ENCODE measurements around the gene MCOLN1.

DNA sequence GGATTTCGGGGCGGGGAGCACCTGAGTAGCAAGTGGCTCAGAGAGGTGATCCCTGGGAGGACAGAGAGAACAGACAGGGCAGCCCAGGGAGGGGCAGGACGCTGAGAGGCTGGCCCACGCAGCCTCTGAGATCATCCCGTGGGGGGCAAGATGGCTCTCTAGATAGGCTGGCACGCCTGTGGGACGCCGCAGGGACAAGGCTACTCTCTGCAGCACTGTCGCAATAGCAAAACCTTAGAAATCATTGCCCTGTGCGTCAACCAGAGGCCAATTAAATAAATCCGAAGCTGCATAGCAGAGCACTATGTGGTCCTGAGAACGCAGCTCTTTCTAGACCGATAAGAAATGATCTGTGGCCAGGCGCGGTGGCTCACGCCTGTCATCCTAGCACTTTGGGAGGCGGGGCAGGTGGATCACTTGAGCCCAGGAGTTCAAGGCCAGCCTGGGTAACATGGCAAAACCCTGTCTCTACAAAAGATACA, 38.7 kb upstream of the MCOLN1 start:
- TF ChIP-seq, protein P1, sequence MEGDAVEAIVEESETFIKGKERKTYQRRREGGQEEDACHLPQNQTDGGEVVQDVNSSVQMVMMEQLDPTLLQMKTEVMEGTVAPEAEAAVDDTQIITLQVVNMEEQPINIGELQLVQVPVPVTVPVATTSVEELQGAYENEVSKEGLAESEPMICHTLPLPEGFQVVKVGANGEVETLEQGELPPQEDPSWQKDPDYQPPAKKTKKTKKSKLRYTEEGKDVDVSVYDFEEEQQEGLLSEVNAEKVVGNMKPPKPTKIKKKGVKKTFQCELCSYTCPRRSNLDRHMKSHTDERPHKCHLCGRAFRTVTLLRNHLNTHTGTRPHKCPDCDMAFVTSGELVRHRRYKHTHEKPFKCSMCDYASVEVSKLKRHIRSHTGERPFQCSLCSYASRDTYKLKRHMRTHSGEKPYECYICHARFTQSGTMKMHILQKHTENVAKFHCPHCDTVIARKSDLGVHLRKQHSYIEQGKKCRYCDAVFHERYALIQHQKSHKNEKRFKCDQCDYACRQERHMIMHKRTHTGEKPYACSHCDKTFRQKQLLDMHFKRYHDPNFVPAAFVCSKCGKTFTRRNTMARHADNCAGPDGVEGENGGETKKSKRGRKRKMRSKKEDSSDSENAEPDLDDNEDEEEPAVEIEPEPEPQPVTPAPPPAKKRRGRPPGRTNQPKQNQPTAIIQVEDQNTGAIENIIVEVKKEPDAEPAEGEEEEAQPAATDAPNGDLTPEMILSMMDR (conservative IDR thresholded peaks at IDR 0.05; ENCODE audit: low read depth, low read length): no peak
- TF ChIP-seq POLR2A (IDR thresholded peaks at IDR 0.05; ENCODE audit: low read depth, low read length) (no peak), BHLHE40 (IDR thresholded peaks at IDR 0.05; ENCODE audit: low read depth, low read length) (no peak)
- TF ChIP-seq, protein P2, sequence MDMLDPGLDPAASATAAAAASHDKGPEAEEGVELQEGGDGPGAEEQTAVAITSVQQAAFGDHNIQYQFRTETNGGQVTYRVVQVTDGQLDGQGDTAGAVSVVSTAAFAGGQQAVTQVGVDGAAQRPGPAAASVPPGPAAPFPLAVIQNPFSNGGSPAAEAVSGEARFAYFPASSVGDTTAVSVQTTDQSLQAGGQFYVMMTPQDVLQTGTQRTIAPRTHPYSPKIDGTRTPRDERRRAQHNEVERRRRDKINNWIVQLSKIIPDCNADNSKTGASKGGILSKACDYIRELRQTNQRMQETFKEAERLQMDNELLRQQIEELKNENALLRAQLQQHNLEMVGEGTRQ (IDR thresholded peaks at IDR 0.05; ENCODE audit: low read depth, low read length): no peak

Data from IMR-90 (cell line).